ENCODE results near the gene CLK4. TPM values are rescaled to one million over a fixed set of nuclear protein-coding genes. Genes with fewer than 3 reads are reported as not detected.

Gene CLK4
- total and polyA plus RNA-seq, 2 of the 8 experiments (the other 6 are each of a cell fraction or from before 2014, with no cell fraction given) = 8.1 to 12.6 TPM

GRCh38 chr5:178637356-178638074 lies 10.7 kb upstream of the CLK4 start (continued):
- TF ChIP-seq CBX5 (IDR thresholded peaks at IDR 0.05; ENCODE audit: low read depth, low read length) (no peak), CBX8 (IDR thresholded peaks at IDR 0.05; ENCODE audit: borderline replicate concordance, low read depth, low read length) (no peak), GABPA (IDR thresholded peaks at IDR 0.05; ENCODE audit: borderline replicate concordance, insufficient read depth, low read length) (no peak), CREB1 (IDR thresholded peaks at IDR 0.05) (no peak), NRF1 (IDR thresholded peaks at IDR 0.05; ENCODE audit: low read depth, low read length) (no peak), BCL11A (IDR thresholded peaks at IDR 0.05; ENCODE audit: low read depth in 2 of 2, low read length in 2 of 2) (no peak), CHD7 (IDR thresholded peaks at IDR 0.05; ENCODE audit: insufficient replicate concordance, low read length) (no peak), TBP (IDR thresholded peaks at IDR 0.05; ENCODE audit: low read depth, low read length) (no peak), CHD1 (IDR thresholded peaks at IDR 0.05; ENCODE audit: low read depth, low read length) (no peak), CTBP2 (IDR thresholded peaks at IDR 0.05; ENCODE audit: borderline replicate concordance, insufficient read depth, insufficient read length, low read length) (no peak), TCF12 (IDR thresholded peaks at IDR 0.05; ENCODE audit: low read depth, low read length) (no peak)

Data from H1 (cell line).